PC-3 (cell line): ENCODE results near the gene SNX8. TPM values are rescaled to one million over a fixed set of nuclear protein-coding genes. Genes with fewer than 3 reads are reported as not detected.
A peak's percentile ranks its signal among the peaks of the same experiment; 100 is the strongest.

ENCODE experiments used
- ATAC-seq: fragments of 200-7000 bp; cut with Tn5 transposase; 2 replicates; pipeline ENCODE4 v1.9.1; 2020; ENCODE audit warnings: mild to moderate bottlenecking, moderate library complexity
- BruUV-seq: library from RNA; stranded (reverse); fragments of 400-500 nt; replicated peaks from 2 replicates; lab custom pipeline; 2021; lab: Mats Ljungman, UMichigan
- CTCF ChIA-PET: fragments of 300-600 bp; sonication (Branson Sonifier 250); formaldehyde crosslinking; loops from one replicate; lab custom pipeline; 2022; ENCODE audit warnings: antibody characterized with exemption; lab: Charles Lee
- POLR2A ChIA-PET: fragments of 300-600 bp; sonication (Branson Sonifier 250); formaldehyde crosslinking; loops from one replicate; lab custom pipeline; 2022; ENCODE audit warnings: antibody characterized with exemption; ENCODE audit not compliant: unreplicated experiment; lab: Charles Lee
- DNase-seq: peaks from one replicate; pipeline ENCODE4 v3.0.0-alpha.2; 2015
- H2AFZ ChIP-seq: fragments of 300-600 bp; sonication (generic); 2 replicates; pipeline ENCODE4 v1.6.0; 2016; ENCODE audit warnings: antibody characterized with exemption, low read length
- H3F3A ChIP-seq: fragments of 300-600 bp; sonication (generic); one replicate; pipeline ENCODE4 v1.6.0; 2017; ENCODE audit warnings: antibody characterized with exemption, low read length, control low read depth, mild to moderate bottlenecking; ENCODE audit not compliant: unreplicated experiment
- H3K27ac ChIP-seq: fragments of 300-600 bp; sonication (generic); 2 replicates; pipeline ENCODE4 v1.5.1; 2016; ENCODE audit warnings: mild to moderate bottlenecking, low read length
- H3K27me3 ChIP-seq: fragments of 300-600 bp; sonication (generic); 2 replicates; pipeline ENCODE4 v1.6.1; 2016; ENCODE audit warnings: low read length, mixed read lengths
- H3K36me3 ChIP-seq: fragments of 300-600 bp; sonication (generic); 2 replicates; pipeline ENCODE4 v1.6.1; 2016; ENCODE audit warnings: low read depth, mixed run types, low read length, mixed read lengths
- H3K4me1 ChIP-seq: fragments of 300-600 bp; sonication (generic); 2 replicates; pipeline ENCODE4 v1.5.1; 2016; ENCODE audit warnings: low read length; ENCODE audit not compliant: insufficient read depth
- H3K4me2 ChIP-seq: fragments of 300-600 bp; sonication (generic); 2 replicates; pipeline ENCODE4 v1.6.0; 2016; ENCODE audit warnings: low read length
- H3K4me3 ChIP-seq: fragments of 300-600 bp; sonication (generic); 2 replicates; pipeline ENCODE4 v1.5.1; 2016; ENCODE audit warnings: mild to moderate bottlenecking, low read length, mixed read lengths
- H3K79me2 ChIP-seq: fragments of 300-600 bp; sonication (generic); 2 replicates; pipeline ENCODE4 v1.6.1; 2017; ENCODE audit warnings: low read length, mixed read lengths
- H3K9ac ChIP-seq: fragments of 300-600 bp; sonication (generic); 2 replicates; pipeline ENCODE4 v1.6.0; 2016; ENCODE audit warnings: mild to moderate bottlenecking, low read length
- H3K9me2 ChIP-seq: fragments of 300-600 bp; sonication (generic); replicated peaks from 2 replicates; pipeline ENCODE4 v1.6.1; 2016; ENCODE audit warnings: mixed run types, low read length, mixed read lengths
- H3K9me3 ChIP-seq: fragments of 300-600 bp; sonication (generic); 2 replicates; pipeline ENCODE4 v1.6.1; 2016; ENCODE audit warnings: low read length, mixed read lengths
- H4K20me1 ChIP-seq: fragments of 300-600 bp; sonication (generic); 2 replicates; pipeline ENCODE4 v1.6.1; 2016; ENCODE audit warnings: low read length, mixed read lengths
- EZH2 ChIP-seq: fragments of 300-600 bp; sonication (generic); IDR thresholded peaks from one replicate; pipeline ENCODE4 v1.6.1; 2017; ENCODE audit warnings: antibody characterized with exemption, mild to moderate bottlenecking, low read length; ENCODE audit not compliant: unreplicated experiment
- EZH2phosphoT487 ChIP-seq: fragments of 300-600 bp; sonication (generic); IDR thresholded peaks from 2 replicates; pipeline ENCODE4 v1.6.1; 2018; ENCODE audit warnings: mild to moderate bottlenecking, antibody characterized with exemption, low read length, borderline replicate concordance
- intact Hi-C: fragments of 100-400 bp; cut with micrococcal nuclease; formaldehyde crosslinking; loops from 2 replicates; pipeline ENCODE4 v1.9.0; 2023
- total RNA-seq: library from RNA; depleted of rRNA; stranded (reverse); fragments of >200 nt; gene quantifications from 2 replicates; pipeline ENCODE4 v1.2.3, GENCODE V29; 2014
- TF ChIP-seq, protein P1 (sequence below): fragments of 300-600 bp; sonication (generic); conservative IDR thresholded peaks from 2 replicates; pipeline ENCODE4 v1.5.1; 2017; ENCODE audit warnings: antibody characterized with exemption, low read depth, mild to moderate bottlenecking, low read length

Gene SNX8
- total RNA-seq, 1 experiment from 2014 or later = 12.3 TPM

GRCh38 chr7:2256306-2257045 is 57.8 kb downstream of the SNX8 start:
- intact Hi-C loops = no loop called here
- ChIA-PET CTCF (no interaction called here), POLR2A (no interaction called here)
- no peaks in the 10 kb centered on the region for H3K79me2 ChIP-seq
- peaks cover 34% of the 10 kb centered on the region for H3K4me1 ChIP-seq
- no peak for ATAC-seq
- H2AFZ ChIP-seq = no peak overlapping the region
- no peaks in the 10 kb centered on the region for H3F3A ChIP-seq
- H3K27ac ChIP-seq = peak overlapping the region; percentile 57
- H3K4me3 ChIP-seq = no peak overlapping the region
- no peaks in the 10 kb centered on the region for H3K9me2 ChIP-seq
- peak overlapping the region; percentile 24 for H3K4me2 ChIP-seq
- BruUV-seq = TSS peak; percentile 52
- H4K20me1 ChIP-seq = no peaks in the 10 kb centered on the region
- no peaks in the 10 kb centered on the region for H3K9me3 ChIP-seq
- TF ChIP-seq EZH2 (no peak), EZH2phosphoT487 (no peak)
- TF ChIP-seq, protein P1, sequence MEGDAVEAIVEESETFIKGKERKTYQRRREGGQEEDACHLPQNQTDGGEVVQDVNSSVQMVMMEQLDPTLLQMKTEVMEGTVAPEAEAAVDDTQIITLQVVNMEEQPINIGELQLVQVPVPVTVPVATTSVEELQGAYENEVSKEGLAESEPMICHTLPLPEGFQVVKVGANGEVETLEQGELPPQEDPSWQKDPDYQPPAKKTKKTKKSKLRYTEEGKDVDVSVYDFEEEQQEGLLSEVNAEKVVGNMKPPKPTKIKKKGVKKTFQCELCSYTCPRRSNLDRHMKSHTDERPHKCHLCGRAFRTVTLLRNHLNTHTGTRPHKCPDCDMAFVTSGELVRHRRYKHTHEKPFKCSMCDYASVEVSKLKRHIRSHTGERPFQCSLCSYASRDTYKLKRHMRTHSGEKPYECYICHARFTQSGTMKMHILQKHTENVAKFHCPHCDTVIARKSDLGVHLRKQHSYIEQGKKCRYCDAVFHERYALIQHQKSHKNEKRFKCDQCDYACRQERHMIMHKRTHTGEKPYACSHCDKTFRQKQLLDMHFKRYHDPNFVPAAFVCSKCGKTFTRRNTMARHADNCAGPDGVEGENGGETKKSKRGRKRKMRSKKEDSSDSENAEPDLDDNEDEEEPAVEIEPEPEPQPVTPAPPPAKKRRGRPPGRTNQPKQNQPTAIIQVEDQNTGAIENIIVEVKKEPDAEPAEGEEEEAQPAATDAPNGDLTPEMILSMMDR = no peak
- H3K36me3 ChIP-seq = no peaks in the 10 kb centered on the region; the same call in 1 of the 2 replicates
- H3K27me3 ChIP-seq = no peaks in the 10 kb centered on the region
- no peak for DNase-seq
- H3K9ac ChIP-seq = 0 out of 2 replicates have a peak overlapping the region, but pooled peaks have one; percentile 8

DNA sequence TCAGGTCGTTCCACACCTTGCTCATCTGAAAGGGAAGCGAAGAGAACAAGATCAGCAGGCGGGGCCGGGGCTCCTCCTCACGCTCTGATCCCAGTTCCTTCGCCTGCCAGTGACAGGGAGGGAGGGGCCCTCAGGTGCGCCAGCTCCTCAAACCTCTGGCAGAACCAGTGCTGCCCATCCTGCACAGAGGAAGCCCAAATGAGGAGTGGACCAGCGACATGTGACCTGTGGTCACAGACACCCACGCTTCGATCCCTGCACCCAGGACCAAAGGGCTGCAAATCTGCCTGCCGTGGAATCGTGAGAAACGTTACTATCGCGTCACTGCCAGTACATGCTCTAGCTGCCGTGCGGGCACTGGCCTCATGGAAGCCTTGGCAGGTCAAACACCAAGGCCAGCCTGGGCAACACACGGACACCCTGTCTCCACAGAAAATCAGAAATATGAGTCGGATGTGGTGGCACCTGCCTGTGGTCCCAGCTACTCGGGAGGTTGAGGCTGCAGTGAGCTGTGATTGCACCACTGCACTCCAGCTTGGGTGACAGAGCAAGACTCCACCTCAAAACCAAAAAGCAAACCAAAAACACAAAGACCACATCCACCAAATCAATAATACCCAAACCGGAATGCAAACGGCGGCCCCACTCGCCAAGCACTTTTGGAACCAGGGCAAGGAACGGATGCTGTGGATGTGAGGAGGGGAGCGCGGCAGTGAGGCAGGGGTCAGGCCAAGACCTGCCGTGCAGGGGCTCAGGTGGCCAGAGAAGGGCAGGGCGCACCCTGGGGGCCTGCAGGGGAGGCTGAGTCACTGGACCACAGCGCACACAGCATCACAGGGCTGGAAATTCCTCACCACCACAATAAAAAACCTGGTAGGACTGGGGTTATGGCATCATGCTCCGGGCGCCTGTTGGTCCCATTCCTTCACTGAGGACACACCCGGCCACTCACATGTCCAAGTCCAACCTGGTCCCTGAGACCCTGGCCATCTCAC is 58.8 kb downstream of the SNX8 start:
- Histone ChIP-seq H3F3A (no peaks in the 10 kb centered on the region), H3K4me2 (peak overlapping the region; percentile 41), H3K9me3 (no peaks in the 10 kb centered on the region), H3K9ac (0 out of 2 replicates have a peak overlapping the region, but pooled peaks have one; percentile 8), H4K20me1 (no peaks in the 10 kb centered on the region), H3K27ac (peak overlapping the region; percentile 57), H3K27me3 (no peaks in the 10 kb centered on the region), H3K9me2 (no peaks in the 10 kb centered on the region), H3K79me2 (no peaks in the 10 kb centered on the region), H3K4me3 (no peak overlapping the region), H3K4me1 (peaks cover 24% of the 10 kb centered on the region), H2AFZ (no peak overlapping the region), H3K36me3 (no peaks in the 10 kb centered on the region; the same call in 1 of the 2 replicates)
- ATAC-seq (peak; percentile 90), DNase-seq (peak; percentile 87)
- POLR2A ChIA-PET = no interaction called here
- TF ChIP-seq, protein P1 = no peak
- TF ChIP-seq EZH2phosphoT487 = peak; percentile 86
- CTCF ChIA-PET = no interaction called here
- intact Hi-C loops = no loop called here
- BruUV-seq = no TSS peak
